GM18909 (cell line): ENCODE results near the gene TAPBP.
"Not testable (repeated sequence)": the region's sequence is repeated elsewhere in the genome, so short reads cannot be mapped to it uniquely, and the experiment has no call there.

Source experiments
- ATAC-seq: cut with Tn5 transposase; IDR thresholded peaks from one replicate; pipeline ENCODE4 v1.9.1; 2021; ENCODE audit warnings: mild to moderate bottlenecking; ENCODE audit not compliant: unreplicated experiment, poor library complexity

The TAPBP gene

DNA sequence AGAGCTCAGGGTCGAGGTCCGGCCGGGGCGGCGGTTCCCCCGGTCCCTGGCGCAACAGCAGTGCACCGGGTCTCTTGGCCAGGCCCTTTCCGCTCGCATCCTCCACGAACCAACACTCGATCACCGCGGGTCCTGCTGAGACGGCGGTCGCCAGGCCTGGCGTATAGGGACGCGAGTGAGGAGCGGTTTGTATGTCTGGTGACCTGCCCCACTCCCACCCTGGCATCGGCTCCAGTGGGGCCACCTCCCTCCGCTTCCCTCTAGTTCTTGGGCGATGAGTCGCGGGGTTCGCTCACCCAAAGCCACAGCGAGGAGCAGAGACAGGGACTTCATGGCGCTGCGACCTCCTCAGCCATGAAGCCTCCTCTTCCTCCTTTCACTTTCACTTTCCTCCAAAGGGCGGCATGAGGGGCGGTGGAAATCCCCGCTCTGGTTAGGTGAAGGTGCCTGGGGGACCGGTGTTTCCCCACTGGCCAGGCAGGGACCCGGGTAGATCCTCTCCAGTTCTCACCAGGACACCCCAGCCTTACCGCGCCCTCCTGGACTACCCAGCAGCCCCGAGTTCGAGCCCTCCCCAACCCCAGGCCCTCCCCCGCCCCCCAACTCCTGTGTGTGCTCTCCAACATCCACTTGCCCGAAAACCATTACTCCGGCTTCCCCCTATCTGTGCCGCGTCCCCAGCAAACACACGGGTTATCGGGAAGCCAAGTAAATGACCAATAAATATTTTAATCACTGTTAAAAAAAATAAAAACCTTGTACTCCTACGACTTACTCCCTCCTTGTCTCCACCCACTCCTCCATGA is at the start of gene TAPBP:
TSS of gene TAPBP (minus strand) at position 370 of the 806 bp plus-strand sequence. CDS start at position 333, 37 bp downstream.
- ATAC-seq = peak; percentile 41

DNA sequence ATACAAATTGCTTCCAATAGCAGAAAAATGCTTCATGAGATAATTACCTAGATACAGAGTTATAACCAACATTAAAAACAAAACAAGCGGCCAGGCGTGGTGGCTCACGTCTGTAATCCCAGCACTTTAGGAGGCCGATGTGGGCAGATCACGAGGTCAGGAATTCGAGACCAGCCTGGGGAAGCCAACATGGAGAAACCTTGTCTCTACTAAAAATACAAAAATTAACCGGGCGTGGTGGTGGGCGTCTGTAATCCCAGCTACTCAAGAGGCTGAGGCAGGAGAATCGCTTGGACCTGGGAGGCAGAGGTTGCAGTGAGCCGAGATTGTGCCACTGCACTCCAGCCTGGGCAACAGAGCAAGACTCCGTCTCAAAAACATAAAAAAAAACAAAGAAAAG is 49.6 kb upstream of the TAPBP start:
- ATAC-seq = not testable (repeated sequence)

DNA sequence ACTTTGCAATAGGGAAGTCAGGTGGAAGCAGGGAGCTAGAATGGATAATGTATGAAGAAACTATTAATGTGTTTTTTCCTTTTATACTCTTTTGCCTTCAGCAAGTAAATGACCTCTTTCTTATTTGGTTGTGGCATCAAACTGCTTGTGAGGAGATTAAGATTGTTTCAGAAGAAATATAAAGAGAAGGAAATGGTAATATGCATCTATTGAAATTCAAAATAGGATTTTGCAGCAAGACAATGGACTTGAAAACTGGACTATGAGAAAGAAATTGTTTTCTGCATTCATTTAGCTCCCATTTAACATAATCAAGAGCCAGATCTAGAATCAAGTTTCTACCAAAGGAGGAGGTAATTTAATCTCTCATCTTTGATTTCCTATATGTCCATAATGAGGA is 45.5 kb upstream of the TAPBP start:
- no peak for ATAC-seq

DNA sequence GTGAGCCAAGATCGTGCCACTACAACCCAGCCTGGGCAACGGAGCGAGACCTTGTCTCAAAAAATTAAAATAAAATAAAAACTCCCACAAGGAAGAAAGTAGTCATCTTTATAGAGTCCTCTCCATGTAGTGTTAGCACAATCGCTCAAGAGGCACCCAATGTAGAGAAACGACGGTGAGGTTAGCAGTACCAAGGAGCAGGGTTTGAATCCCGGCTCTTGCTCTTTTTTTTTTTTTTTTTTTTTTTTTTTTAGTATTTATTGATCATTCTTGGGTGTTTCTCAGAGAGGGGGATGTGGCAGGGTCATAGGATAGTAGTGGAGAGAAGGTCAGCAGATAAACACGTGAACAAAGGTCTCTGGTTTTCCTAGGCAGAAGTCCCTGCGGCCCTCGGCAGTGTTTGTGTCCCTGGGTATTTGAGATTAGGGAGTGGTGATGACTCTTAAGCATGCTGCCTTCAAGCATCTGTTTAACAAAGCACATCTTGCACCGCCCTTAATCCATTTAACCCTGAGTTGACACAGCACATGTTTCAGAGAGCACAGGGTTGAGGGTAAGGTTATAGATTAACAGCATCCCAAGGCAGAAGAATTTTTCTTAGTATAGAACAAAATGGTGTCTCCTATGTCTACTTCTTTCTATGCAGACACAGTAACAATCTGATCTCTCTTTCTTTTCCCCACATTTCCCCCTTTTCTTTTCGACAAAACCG is 43.4 kb upstream of the TAPBP start:
- ATAC-seq = not testable (repeated sequence)

DNA sequence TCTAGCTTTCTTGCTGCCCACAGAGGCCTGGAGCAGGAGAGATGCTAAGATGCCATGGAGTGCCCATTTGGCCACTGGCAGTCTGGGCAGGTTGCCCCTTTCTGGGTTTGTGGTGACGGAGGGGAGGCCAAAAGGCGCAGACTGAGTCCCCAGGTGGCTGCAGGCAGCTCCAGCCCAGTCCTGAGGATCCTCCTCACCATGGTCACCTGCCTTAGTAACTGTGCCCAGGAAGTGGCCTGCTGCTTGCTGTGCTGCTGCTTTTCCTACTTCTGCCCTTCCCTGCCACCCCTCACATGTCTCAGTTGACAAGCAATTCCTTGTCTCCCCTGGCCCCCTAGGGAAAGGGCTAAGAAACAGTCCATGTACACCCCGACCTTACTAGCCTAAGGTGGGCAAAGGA is 42.4 kb upstream of the TAPBP start:
- no peak for ATAC-seq

DNA sequence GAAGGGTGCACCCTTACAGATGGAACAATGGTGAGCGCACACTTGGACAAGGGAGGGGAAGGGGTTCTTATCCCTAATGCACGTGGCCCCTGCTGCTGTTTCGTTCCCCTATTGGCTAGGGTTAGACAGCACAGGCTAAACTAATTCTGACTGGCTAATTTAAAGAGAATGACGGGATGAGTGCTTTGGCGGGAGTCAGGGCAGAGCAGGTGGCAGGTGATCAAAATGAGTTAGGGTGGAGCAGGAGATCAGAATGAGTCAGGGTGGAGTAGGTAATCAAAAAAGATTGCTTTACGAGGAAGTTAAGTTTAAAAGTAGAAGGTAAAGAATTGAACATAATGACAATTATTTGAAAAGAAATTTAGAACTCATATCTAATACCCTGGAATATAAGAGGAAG is 42.0 kb upstream of the TAPBP start:
- ATAC-seq = not testable (repeated sequence)

DNA sequence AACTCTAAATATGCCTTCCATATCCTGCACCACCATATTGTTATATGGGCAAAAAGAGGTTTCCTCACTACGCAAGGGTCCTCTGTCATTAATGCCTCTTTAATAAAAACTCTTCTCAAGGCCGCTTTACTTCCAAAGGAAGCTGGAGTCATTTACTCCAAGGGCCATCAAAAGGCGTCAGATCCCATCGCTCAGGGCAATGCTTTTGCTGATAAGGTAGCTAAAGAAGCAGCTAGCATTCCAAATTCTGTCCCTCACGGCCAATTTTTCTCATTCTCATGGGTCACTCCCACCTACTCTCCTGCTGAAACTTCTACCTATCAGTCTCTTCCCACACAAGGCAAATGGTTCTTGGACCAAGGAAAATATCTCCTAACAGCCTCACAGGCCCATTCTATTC is 33.9 kb upstream of the TAPBP start:
- no peak for ATAC-seq

DNA sequence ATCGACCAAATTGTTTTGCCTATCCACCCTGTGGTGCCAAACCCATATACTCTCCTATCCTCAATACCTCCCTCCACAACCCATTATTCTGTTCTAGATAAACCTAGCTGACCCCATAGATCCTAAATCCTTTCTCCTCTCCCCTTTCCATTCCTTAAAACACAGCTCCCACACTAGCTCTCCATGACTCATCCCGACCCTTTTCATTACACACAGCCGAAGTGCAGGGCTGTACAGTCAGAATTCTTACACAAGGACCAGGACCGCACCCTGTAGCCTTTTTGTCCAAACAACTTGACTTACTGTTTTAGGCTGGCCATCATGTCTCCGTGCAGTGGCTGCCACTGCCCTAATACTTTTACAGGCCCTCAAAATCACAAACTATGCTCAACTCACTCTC is 33.1 kb upstream of the TAPBP start:
- ATAC-seq = not testable (repeated sequence)

DNA sequence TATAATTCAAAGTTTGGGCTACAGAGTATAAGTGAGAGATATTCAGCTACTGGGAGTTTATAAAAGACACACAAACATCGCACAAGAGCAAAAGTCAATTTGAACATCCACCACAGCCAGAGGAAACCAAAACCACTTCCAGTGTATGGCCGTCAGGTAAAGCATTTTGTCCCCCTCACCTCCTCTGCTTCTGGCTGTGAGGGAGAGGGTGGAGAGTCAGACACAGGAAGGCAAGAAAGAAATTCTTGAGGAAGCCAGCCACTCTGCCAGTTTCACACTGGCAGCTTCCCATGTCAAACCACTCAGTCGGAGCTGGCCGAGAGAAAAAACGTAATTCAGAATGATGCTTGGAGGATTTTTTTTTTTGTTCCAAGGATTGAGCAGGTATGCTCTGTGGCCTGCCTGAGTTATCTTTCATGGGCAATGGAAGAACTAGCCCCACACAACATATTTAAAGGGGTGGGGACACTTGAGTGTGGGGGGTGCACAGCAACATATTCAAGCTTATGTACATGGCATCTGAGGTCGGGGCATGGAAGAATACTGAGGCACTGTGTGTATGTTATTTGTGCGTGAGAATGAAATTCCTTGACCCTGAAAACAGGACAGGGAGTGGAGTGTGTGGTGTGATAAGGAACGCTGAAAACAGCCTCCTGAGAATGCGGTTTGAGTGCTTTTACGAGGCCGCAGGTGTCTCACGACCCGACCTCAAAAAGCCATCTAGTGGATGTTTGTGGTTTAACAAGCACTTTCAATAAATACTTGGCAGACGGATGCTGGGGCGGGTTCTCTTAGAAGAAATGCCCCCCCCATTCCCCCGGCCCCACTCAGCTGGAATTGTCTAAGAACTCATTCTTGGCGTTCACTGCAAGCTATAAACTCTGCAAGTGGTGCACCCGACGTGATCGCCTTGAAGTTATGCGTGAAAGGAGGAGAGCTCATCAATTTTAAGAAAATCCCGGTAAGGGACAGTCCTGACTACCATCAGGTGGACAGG is 31.1 kb upstream of the TAPBP start:
- ATAC-seq = no peak

DNA sequence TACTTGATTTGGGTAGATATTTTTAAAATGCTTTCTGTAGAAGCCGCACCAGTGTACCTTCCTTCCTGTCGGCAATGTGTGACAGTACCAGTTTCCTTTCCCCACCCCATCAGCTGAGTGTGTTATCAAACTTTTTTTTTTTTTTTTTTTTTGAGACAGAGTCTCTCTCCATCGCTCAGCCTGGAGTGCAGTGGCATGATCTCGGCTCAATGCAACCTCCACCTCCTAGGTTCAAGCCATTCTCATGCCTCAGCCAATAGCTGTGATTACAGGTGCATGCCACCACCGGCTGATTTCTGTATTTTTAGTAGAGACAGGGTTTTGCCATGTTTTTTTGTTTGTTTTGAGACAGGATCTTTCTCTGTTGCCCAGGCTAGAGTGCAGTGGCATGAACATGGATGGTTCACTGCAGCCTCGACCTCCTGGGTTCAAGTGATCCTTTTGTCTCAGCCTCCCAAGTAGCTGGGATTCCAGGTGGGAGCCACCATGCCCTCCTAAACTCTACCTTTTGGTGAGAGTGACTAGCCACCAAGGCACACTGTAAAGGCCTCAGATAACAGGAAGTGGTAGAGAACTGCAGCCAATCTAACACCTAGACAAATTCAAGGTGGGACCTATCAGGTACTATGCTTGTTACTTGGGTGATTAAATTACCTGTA is 30.2 kb upstream of the TAPBP start:
- ATAC-seq = no peak

DNA sequence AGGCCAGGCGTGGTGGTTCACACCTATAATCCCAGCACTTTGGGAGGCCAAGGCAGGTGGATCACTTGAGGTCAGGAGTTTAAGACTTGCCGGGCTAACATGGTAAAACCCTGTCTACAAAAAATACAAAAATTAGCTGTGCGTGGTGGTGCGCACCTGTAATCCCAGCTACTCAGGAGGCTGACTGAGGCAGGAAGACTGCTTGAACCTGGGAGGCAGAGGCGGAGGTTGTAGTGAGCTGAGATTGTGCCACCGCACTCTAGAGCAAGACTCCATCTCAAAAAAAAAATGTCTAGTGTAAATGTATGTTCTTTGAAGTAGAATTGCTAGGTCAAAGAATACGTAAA is 29.7 kb upstream of the TAPBP start:
- ATAC-seq = not testable (repeated sequence)

DNA sequence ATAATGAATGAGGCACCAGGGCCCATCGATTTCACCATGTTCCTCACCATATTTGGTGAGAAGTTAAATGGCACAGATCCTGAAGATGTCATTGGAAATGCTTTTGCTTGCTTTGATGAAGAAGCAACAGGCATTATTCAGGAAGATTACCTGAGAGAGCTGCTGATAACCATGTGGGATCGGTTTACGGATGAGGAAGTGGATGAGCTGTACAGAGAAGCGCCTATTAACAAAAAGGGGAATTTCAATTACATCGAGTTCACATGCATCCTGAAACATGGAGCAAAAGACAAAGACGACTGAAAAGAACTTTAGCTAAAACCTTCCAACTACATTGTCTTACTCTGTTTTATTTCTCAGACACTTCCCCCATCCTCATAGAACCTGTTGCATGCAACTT is 25.3 kb upstream of the TAPBP start:
- ATAC-seq = no peak

DNA sequence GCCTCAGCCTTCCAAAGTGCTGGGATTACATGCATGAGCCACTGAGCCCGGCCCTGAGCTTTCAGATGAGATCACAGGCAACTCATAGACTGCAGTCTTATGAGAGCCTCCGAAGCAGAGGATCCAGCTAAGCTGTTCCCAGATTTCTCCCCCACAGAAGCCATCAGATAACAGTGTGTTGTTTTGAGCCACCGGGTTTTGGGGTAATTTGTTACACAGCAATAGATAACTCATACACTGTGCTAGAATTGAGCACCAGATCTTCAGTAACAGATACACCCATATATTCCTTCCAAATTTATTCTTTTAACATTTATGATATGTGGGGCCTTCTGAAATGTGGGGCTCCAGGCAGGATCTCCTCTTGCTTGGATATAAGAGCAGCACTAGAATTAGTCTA is 22.6 kb upstream of the TAPBP start:
- no peak for ATAC-seq

DNA sequence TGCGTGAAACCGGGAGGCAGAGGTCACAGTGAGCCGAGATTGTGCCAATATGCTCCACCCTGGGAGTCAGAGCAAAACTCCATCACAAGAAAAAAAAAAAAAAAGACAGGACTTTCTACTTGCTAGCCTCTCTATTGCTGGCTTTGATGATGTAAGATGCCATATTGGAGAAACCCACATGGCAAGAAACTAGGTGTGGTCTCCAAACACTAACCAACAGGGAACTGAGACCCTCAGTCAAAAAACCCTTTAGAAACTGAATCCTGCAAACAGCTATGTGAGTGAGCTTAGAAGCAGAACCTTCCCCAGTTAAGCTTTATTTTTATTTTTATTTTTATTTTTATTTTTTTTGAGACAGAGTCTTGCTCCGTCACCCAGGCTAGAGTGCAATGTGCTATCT is 22.0 kb upstream of the TAPBP start:
- ATAC-seq = no peak

DNA sequence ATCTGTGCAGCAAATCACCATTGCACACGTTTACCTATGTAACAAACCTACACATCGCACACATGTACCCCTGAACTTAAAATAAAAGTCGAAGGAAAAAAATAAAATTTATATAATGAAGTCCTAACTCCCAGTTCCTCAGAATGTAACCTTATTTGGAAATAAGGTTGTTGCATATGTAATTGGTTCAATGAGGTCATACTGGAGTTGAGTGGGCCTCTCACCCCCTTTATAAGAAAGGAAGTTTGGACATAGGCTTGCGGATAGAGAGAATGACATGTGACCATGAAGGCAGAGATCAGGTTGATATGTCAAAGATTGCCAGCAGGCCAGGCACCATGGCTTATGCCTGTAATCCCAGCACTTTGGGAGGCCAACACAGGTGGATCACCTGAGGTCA is 19.8 kb upstream of the TAPBP start:
- no peak for ATAC-seq

DNA sequence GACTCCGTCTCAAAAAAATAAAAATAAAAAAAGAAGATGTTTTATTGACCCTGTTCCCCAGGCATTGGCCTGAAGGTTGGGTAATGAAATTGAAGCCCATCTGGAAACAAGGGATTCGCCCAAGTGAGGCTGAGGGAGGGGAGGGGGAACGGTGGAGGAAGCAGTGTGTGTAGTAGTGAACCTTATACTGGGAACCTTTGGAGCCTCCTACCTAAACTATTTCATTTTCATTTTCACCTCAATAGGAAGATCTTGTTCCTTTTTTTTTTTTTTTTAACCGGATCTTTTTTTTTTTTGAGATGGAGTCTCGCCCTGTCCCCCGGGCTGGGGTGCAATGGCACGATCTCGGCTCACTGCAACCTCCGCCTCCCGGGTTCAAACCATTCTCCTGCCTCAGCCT is 16.9 kb upstream of the TAPBP start:
- no peak for ATAC-seq

DNA sequence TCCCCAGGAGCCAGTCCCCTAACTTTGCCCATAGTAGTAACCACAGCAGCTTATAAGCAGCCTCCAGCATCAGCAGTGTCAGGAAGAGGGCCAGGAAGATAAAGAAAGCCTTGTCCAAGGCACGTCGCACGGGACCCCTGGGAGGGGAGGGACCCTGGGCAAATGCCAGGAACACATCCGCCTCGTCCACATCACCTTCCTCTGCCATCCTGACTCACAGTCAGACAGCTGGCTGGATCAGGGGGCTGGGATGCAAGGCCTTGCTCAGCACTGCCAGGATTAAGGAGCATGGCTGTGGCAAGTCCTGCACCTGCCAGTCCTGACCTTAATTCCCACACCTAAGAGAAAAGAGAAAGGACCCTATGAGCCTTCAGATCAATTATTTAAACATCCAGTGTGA is 15.2 kb upstream of the TAPBP start:
- no peak for ATAC-seq

DNA sequence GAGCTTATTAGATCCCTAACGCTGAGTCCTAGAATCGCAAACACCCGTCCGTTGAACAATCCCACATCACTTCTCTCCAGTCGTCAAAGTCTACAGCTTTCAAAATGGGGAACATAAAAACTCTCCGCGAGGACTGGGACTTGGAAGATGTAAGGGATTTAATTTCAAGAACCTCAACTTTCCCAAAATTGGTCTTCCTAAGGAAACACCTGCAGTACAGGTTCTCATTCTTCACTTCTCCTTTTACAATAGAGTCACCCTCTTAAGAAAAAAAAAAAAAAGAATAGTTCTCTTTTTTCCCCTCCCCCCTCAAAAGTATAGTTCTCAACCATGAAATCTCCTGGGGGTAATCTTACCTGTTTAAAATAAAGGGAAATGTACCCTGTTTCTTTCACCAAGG is 10.2 kb upstream of the TAPBP start:
- no peak for ATAC-seq

DNA sequence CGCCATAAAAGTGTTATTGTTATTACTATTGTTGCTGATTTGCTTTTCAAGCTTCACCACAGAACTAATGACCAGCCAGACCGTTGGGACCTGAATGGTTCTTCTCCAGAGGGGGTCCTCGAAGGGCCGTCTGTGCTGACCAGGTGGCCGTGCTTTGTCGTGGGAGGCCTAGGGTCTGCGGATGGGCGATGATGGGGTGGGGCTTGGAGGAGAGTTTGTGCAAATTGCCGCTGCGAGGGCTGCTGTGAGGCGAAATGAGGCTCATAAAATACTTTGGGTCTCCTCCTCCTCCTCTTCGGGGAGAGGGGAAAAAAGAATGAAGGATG is 9.7 kb upstream of the TAPBP start:
- ATAC-seq = peak; percentile 6

DNA sequence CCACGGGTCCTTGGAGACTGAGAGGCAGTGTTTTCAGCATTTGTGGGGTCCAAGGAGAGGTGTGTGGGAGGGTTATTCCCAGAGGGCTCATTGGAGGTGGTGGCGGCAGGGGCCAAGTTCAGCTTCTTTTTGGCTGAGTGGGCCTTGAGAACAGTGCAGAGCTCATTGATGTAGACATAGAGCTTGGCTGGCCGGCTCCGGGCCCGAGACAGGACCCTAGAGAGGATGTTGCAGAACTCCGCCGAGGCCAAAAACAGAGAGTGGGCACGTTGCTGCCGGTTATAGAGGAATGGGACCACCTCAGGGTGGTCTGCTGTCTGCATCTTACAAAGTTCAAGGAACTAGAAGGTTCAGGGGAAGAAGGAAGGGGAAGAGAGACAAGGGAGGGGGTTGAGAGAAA is 7.3 kb upstream of the TAPBP start:
- ATAC-seq = no peak
